ENCODE data around the gene TRIO.

- TF ChIP-seq SUZ12 (IDR thresholded peaks at IDR 0.05; ENCODE audit: extremely low read depth, insufficient read depth, insufficient read length) (no peak), ZNF274 (IDR thresholded peaks at IDR 0.05; ENCODE audit: low read depth, low read length) (no peak), YY1 (IDR thresholded peaks at IDR 0.05; ENCODE audit: insufficient read depth, insufficient read length) (no peak)
These were observed 317.8 kb downstream of the TRIO start for GRCh38 chr5:14460844-14461398.
